Retina (tissue), 1 donor: Measurements from ENCODE around the gene CXorf66.
"Not testable (repeated sequence)": the region's sequence is repeated elsewhere in the genome, so short reads cannot be mapped to it uniquely, and the experiment has no call there.

ENCODE experiments used
- DNase-seq: peaks from one replicate; pipeline ENCODE4 v3.0.0-alpha.2; 2016

Gene CXorf66

GRCh38 chrX:139924696-139925095, 40.6 kb downstream of the CXorf66 start:
- no peak for DNase-seq

DNA sequence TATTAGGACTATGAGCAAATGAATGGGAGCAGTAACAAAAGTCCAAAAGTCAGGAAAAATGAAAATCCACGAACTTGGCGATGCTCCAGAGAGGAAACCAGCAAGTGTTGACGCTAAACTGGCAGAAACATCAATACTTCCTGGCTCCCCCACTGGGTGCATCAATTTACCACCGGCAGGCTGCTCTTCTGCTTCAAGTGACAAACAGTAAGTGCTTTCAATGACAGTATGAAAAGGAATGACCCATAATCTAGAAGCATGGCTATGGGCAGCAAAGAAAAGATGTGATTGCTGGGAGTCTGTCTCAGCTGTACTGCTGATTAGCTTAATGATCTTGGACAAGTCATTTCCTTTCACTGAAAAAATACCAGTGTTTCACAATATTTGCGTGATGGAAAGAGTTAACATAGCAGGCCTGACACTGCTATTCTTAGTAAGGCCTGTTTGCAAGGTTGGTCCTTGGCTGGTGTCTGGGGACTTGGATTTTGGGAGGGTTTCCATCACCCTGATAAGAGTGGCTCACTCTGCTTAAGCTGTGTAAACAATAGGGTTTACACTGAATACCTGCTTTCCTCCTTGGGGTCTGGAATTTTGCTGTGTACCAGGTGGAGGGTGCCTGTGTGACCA, 41.1 kb downstream of the CXorf66 start:
- no peak for DNase-seq

DNA sequence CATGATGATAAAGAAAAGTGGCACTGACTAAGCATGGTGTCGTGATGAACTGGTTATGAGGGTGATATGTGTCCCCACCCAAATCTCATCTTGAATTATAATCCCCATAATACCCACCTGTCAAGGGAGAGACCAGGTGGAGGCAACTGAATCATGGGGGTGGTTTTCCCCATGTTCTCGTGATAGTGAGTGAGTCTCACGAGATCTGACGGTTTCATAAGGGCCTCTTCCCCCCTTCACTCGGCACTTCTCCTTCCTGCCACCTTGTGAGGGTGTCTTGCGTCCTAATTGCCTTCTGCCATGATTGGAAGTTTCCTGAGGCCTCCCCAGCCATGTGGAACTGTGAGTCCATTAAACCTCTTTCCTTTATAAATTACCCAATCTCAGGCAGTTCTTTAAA, 44.2 kb downstream of the CXorf66 start:
- not testable (repeated sequence) for DNase-seq

DNA sequence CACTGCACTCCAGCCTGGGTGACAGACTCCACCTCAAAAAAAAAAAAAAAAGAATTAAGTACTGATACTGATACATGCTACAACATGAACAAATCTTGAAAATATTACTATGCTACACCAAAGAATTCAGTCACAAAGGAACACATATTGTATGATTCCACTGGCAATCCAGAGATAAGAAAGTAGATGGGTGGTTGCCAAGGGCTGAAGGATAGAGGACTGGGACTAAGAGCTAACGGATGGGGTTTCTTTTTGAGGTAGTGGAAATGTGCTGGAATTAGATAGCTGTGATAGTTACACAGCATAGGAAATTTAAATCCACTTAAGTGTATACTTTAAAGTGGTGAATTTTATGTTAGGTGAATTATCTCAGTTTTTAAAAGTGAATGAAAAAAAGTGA, 45.0 kb downstream of the CXorf66 start:
- DNase-seq: no peak

GRCh38 chrX:139914421-139914820, 50.9 kb downstream of the CXorf66 start:
- no peak for DNase-seq

DNA sequence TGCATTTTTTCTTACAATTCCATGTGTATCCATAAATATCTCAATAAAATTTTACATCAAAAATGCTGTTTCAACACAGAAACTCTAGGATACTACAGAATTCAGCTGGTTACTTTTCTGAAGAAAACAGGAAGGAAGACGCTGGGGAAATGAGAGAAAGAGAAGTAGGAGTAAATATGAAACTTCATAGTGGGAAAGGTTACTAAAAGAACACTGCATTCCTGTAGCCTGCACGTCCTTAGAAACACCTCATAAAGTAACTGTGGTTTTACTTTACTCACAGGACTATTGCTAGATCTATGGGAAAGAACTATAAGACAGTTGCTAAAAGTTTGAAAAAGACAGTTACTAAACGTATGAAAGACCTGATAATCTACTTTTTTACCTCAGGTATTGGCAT, 55.6 kb downstream of the CXorf66 start:
- DNase-seq: no peak

- no peak for DNase-seq
These were observed 58.2 kb downstream of the CXorf66 start for GRCh38 chrX:139907078-139907477.

DNA sequence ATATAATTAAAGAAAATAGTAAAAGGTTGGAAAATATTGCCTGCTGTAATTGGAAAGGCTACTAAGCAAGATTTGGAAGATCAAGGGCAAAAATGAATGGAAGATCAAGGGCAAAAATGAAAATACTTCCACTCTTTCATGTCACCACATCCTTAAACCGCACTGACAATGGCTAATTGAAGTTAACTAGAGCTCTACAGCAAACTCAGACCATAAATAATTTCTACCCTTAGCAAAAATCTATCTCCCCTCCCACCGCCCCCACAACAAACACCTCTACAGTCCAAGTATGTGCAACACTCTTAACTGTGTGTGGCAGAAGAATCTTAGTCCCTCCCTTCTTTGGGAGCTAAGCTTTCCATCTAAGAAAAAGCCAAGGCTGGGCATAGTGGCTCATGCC, 59.6 kb downstream of the CXorf66 start:
- DNase-seq: no peak
